ENCODE results near the gene PRR5L.

DNA sequence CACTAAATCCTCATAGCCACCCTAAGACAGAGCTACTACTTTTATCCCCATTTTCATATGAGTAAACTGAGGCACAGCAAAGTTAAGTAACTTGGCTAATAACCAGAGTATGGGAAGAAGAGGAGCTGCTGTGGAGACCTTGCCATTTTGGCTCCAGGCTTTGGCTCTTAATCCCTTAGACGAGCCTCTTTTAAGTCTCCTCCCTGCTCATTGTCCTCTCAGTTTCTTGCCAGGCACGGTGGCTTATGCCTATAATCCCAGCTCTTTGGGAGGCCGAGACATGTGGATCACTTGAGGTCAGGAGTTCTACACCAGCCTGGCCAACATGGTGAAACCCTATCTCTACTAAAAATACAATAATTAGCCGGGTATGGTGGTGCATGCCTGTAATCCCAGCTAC is 78.6 kb downstream of the PRR5L start:
- TF ChIP-seq, protein P1, sequence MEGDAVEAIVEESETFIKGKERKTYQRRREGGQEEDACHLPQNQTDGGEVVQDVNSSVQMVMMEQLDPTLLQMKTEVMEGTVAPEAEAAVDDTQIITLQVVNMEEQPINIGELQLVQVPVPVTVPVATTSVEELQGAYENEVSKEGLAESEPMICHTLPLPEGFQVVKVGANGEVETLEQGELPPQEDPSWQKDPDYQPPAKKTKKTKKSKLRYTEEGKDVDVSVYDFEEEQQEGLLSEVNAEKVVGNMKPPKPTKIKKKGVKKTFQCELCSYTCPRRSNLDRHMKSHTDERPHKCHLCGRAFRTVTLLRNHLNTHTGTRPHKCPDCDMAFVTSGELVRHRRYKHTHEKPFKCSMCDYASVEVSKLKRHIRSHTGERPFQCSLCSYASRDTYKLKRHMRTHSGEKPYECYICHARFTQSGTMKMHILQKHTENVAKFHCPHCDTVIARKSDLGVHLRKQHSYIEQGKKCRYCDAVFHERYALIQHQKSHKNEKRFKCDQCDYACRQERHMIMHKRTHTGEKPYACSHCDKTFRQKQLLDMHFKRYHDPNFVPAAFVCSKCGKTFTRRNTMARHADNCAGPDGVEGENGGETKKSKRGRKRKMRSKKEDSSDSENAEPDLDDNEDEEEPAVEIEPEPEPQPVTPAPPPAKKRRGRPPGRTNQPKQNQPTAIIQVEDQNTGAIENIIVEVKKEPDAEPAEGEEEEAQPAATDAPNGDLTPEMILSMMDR (tag by site-specific recombination; IDR thresholded peaks at IDR 0.05): no peak
- TF ChIP-seq ZNF121 (tag by site-specific recombination; IDR thresholded peaks at IDR 0.05) (no peak), ZNF785 (tag by site-specific recombination; IDR thresholded peaks at IDR 0.05) (no peak)
- TF ChIP-seq, protein P2, sequence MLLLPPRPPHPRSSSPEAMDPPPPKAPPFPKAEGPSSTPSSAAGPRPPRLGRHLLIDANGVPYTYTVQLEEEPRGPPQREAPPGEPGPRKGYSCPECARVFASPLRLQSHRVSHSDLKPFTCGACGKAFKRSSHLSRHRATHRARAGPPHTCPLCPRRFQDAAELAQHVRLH (tag by site-specific recombination; IDR thresholded peaks at IDR 0.05): no peak

Measured in HEK293 (cell line).